Colonic mucosa (tissue), 4 donors: ENCODE data around the gene TBX1. TPM values are rescaled to one million over a fixed set of nuclear protein-coding genes. Genes with fewer than 3 reads are reported as not detected.

ENCODE experiments used
- DNase-seq: peaks from one replicate; pipeline ENCODE4 v3.0.0-alpha.2; 2020
- H3K27ac ChIP-seq: fragments of 200-600 bp; one replicate; pipeline ENCODE4 v1.8.0; 2021
- H3K27me3 ChIP-seq: fragments of 200-600 bp; one replicate; pipeline ENCODE4 v1.8.0; 2021
- H3K36me3 ChIP-seq: fragments of 200-600 bp; one replicate; pipeline ENCODE4 v1.8.0; 2021
- H3K4me1 ChIP-seq: fragments of 200-600 bp; one replicate; pipeline ENCODE4 v1.8.0; 2021; ENCODE audit warnings: mild to moderate bottlenecking
- H3K4me3 ChIP-seq: fragments of 200-600 bp; one replicate; pipeline ENCODE4 v1.8.0; 2021
- H3K9ac ChIP-seq, 2 donors: one replicate each; pipeline ENCODE4 v1.7.0; 2013; ENCODE audit warnings: control low read depth in 2 of 2, low read depth in 2 of 2, low read length in 2 of 2
- H3K9me3 ChIP-seq: fragments of 200-600 bp; one replicate; pipeline ENCODE4 v1.8.0; 2021
- CTCF ChIP-seq: fragments of 200-600 bp; IDR thresholded peaks from one replicate; pipeline ENCODE4 v1.8.0; 2022; ENCODE audit warnings: antibody characterized with exemption, mild to moderate bottlenecking
- intact Hi-C: fragments of 100-400 bp; cut with DNase I; formaldehyde crosslinking; loops from one replicate; pipeline ENCODE4 v1.14.1; 2022
- total RNA-seq, 2 donors: library from RNA; stranded (reverse); fragmentation: NEBNext Ultra II Directional in 1 of 2; extraction: Animal tissue kit (Norgen Biotek cat#: 25700) in 1 of 2; gene quantifications; one replicate each; pipeline ENCODE4 v1.2.1, GENCODE V29; 2021
- donor health status: healthy.
- donor health status: DM: no; HTN: no; CAD: no.
- donor health status: DM: no; HTN: no; CAD: no.

The TBX1 gene
- total RNA-seq, 2 donors from 2014 or later = 0.80 to 1.9 TPM

- no peak overlapping the region for H3K27ac ChIP-seq
- no peaks in the 10 kb centered on the region for H3K9me3 ChIP-seq
- H3K4me3 ChIP-seq = no peak overlapping the region
- peaks cover 3% of the 10 kb centered on the region for H3K4me1 ChIP-seq
- no peaks in the 10 kb centered on the region for H3K36me3 ChIP-seq
- peaks cover 61% of the 10 kb centered on the region for H3K27me3 ChIP-seq
- no peak for TF ChIP-seq CTCF
- intact Hi-C loops = no loop called here
- DNase-seq = no peak
- no peak overlapping the region for H3K9ac ChIP-seq
Observed at GRCh38 chr22:19753996-19754700, 6.4 kb upstream of the TBX1 start.

GRCh38 chr22:19754701-19755144 lies 5.9 kb upstream of the TBX1 start:
- no peaks in the 10 kb centered on the region for H3K36me3 ChIP-seq
- H3K27ac ChIP-seq = no peak overlapping the region
- intact Hi-C loops = no loop called here
- no peak for TF ChIP-seq CTCF
- no peak for DNase-seq
- H3K27me3 ChIP-seq = peaks cover 67% of the 10 kb centered on the region
- H3K4me3 ChIP-seq = no peak overlapping the region
- no peak overlapping the region for H3K9ac ChIP-seq
- no peaks in the 10 kb centered on the region for H3K9me3 ChIP-seq
- peaks cover 3% of the 10 kb centered on the region for H3K4me1 ChIP-seq

GRCh38 chr22:19755145-19755710 lies 5.3 kb upstream of the TBX1 start:
- no peak overlapping the region for H3K4me3 ChIP-seq
- no peak overlapping the region for H3K27ac ChIP-seq
- H3K27me3 ChIP-seq = peaks cover 72% of the 10 kb centered on the region
- H3K36me3 ChIP-seq = no peaks in the 10 kb centered on the region
- intact Hi-C loops = no loop called here
- no peaks in the 10 kb centered on the region for H3K9me3 ChIP-seq
- no peak for TF ChIP-seq CTCF
- DNase-seq = no peak
- no peak overlapping the region for H3K9ac ChIP-seq
- H3K4me1 ChIP-seq = peaks cover 3% of the 10 kb centered on the region

- no peak overlapping the region for H3K4me3 ChIP-seq
- H3K27me3 ChIP-seq = peaks cover 72% of the 10 kb centered on the region
- no peak for TF ChIP-seq CTCF
Observed at GRCh38 chr22:19755722-19756287, 4.8 kb upstream of the TBX1 start.

GRCh38 chr22:19756288-19757128 lies 4.1 kb upstream of the TBX1 start:
- intact Hi-C loops = no loop called here
- H3K4me3 ChIP-seq = peak overlapping the region; percentile 8
- no peaks in the 10 kb centered on the region for H3K36me3 ChIP-seq
- H3K9ac ChIP-seq = no peak overlapping the region
- peak; percentile 49 for DNase-seq
- peaks cover 77% of the 10 kb centered on the region for H3K27me3 ChIP-seq
- H3K9me3 ChIP-seq = no peaks in the 10 kb centered on the region
- TF ChIP-seq CTCF = peak; percentile 46
- H3K4me1 ChIP-seq = peaks cover 3% of the 10 kb centered on the region
- no peak overlapping the region for H3K27ac ChIP-seq

More at GRCh38 chr22:19755722-19756287, 4.8 kb upstream of the TBX1 start:
- Histone ChIP-seq H3K9ac (no peak overlapping the region), H3K9me3 (no peaks in the 10 kb centered on the region), H3K27ac (no peak overlapping the region), H3K4me1 (peaks cover 3% of the 10 kb centered on the region), H3K36me3 (no peaks in the 10 kb centered on the region)
- no peak for DNase-seq
- intact Hi-C loops = no loop called here
